ENCODE measurements around the gene RSPH1.

The RSPH1 gene

DNA sequence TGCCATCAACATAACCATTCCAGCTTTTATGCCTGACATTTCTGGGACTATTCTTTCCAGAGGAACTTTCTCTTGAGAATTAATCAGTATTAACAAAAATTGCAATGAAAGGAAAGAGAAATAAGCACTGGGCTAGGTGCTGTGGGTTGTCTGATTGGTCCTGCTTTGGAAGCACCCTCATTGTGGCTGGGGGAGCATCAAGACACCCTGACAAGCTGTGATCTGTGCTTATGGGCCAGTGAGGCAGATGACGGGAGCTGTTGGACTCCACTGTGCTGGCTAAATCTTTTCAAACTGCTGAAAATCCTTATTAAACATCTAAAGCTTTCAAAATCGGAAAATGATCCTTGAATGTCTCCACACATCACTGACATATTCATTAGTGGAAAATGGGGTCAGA, 72.3 kb downstream of the RSPH1 start:
- DNase-seq, result no peak

DNA sequence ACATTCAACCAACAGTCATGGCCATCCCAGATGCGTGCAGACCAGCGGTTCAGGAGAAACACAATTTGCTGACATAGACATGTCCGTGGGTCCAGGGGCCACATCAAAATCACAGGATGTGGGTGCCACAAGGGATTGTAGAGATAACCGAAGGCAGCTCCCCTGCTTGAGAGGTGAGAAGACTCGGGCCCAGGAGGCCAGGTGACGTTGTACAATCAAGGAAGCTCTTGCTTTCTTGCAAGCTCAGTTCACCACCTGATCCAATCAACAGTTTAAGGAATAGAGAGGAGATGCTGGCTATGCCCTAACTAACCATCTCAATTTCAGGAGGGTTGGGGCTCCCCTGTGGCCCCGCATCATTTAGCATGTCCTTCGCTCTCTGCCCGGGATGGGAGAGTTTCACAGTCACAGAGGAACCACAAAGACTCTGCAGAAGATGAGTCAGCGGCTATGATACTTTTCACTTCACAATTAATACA, 72.8 kb downstream of the RSPH1 start:
- DNase-seq, result peak; percentile 43

Data from central memory CD4-positive, alpha-beta T cell (primary cell).